Skin of body (tissue), 2 donors: ENCODE results near the gene SHANK3. TPM values are rescaled to one million over a fixed set of nuclear protein-coding genes. Genes with fewer than 3 reads are reported as not detected.
"Not testable (repeated sequence)": the region's sequence is repeated elsewhere in the genome, so short reads cannot be mapped to it uniquely, and the experiment has no call there.

ENCODE experiments used
- DNase-seq: peaks from one replicate; lab custom pipeline; 2025; lab: John Stamatoyannopoulos, UW
- total RNA-seq: library from RNA; depleted of rRNA; stranded (reverse); fragments of >200 nt; gene quantifications from one replicate; pipeline ENCODE4 v1.2.3, GENCODE V29; 2014

The SHANK3 gene
- total RNA-seq, result 7.2 TPM

GRCh38 chr22:50672471-50673230, at the start of gene SHANK3:
TSS of gene SHANK3 (plus strand) at chr22:50672823.
- DNase-seq, result no peak

DNA sequence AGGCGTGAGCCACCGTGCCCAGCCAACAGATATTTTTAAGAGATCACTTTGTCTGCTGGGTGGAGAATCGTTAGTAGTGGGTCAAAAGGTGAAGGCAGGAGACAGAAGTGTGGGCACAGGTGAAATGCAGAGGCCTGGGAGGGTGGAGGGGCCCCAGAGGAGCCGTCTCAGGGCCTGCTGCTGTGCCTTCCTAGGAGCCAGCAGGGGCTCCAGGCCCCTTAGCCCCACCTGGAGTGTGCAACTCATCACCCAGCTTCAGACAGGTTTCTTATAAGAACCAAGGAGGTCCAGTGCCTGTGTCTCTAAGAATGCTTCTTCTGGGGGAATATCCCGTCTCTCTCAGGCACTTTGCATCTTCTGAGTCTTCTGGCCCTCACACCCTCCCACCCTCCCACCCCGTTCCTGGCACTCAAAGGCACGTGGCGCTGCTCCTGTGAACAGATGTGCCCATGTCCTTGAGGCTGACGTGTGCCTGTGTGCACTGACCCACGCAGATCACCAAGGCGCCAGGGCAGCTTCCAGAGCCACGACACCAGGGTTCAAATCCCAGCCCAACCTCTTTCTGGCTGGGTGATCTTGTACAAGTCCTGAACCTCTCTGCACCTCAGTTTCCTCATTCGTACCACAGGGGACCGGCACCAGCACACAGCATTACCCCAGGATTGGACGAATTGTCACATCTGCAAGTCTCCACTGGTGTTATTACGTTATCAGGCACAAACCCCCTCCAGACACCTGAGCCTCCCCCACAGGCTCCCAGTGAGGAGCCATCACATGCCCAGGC, 48.1 kb upstream of the SHANK3 start:
- no peak for DNase-seq

DNA sequence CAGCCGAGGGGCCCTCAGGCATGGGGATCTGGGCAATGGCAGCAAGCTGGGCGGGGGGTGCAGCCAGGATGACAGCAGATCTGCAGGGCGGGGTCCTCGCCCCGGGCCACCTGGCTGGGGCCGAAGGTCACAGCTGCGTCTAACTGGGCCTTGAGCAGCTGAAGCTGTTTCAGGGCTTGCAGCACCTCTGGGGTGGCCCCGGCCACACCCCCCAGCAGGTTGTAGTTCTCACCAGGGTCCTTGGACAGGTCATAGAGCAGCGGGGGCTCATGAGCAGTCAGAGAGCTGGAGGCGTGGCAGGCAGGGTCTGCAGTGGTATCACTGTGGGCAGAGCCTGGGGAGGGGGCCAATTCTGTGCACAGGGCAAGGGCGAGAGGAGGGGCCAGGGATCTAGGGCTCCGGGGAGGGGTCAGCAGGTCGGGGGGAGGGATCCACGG, 47.5 kb upstream of the SHANK3 start:
- DNase-seq, result no peak

GRCh38 chr22:50625568-50626313, 46.9 kb upstream of the SHANK3 start:
- DNase-seq, result no peak

DNA sequence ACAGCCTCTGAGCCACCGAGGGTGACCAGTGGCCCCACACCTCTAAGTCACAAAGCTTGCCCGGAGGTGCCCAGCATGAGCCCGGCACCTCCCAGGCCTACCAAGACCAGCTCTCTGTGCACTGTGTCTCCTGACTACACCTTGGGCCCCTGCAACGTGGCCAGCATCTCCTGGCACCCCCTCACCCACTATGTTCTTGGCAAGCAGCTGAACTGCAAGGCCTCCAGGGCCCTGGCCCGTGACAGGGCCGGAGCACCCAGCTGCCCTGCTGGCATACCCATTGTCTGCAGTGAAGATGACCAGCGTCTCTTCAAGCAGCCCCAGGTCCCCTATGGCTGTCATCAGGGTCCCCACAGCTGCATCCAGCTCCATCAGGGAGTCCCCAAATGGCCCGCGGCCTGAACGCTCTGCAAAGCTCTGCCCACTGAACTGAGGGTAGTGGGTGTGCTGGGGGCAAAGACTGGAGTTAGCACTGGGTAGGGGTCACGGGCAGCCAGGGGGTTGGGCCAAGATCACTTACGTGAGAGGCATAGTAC, 46.2 kb upstream of the SHANK3 start:
- DNase-seq, result no peak

GRCh38 chr22:50626850-50627641, 45.6 kb upstream of the SHANK3 start:
- DNase-seq, result no peak

GRCh38 chr22:50627642-50628542, 44.7 kb upstream of the SHANK3 start, which contains the start of gene ARSA:
TSS of gene ARSA (minus strand) at chr22:50628152. CDS start at chr22:50627779, 373 bp downstream.
- peak; percentile 58 for DNase-seq

DNA sequence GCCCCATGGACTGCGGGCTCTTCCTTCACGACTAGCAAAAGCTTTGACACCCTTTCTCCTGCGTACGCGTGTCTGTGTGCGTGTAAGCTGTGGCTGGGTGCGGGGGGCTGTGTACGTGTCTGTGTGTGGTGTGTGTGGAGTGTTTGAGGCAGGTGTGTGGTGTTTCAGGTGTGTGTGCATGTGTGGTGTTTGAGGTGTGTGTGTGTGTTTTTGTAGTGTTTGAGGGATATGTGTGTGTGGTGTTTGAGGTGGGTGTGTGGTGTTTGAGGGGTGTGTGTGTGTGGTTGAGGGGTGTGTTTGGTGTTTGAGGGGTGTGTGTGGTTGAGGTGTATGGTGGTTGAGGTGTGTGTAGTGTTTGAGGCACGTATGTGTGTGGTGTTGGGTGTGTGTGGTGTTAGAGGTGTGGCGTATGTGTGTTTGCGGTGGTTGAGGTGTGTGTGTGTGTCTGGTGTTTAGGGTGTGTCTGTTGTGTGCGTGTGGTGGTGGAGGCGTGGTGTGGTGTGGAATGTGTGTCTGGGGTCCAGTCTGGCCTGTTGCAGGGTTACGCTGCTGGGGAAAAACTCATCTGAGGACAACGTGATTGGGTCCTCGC, 44.0 kb upstream of the SHANK3 start:
- no peak for DNase-seq

- no peak for DNase-seq
Measured at GRCh38 chr22:50630376-50630775, 42.2 kb upstream of the SHANK3 start.

DNA sequence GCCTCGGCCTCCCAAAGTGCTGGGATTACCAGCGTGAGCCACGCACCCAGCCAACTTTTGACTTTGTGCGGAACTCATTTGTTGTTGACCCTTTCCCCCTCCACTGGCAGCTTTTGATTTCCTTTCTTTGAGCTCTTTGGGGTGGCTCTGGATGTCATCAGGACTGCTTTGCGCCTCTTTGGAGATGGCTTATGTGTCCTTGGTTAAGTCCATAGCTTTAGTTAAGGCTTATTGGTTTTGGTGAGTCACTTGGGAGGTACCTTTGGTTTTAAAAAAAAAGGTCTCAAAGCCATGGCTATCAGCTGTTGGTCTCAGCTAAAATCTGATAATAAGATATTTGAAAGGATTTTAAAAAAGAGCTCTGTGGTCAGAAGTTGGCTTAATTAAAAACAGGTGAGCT, 39.5 kb upstream of the SHANK3 start:
- no peak for DNase-seq

GRCh38 chr22:50633771-50634170, 38.9 kb upstream of the SHANK3 start:
- DNase-seq, result no peak

DNA sequence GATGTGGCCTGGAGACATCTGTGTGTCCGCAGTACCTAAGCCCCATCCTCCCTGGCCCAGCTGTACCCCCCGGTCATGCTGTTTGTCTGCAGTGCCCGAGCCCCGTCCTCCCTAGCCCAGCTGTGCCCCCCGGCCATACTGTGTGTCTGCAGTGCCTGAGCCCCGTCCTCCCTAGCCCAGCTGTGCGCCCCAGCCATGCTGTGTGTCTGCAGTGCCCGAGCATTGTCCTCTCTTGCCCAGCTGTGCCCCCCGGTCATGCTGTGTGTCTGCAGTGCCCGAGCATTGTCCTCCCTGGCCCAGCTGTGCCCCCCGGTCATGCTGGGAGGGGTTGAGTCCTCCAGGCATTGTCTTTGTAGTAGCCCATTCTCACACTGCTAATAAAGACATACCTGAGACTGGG, 37.0 kb upstream of the SHANK3 start:
- DNase-seq, result no peak

DNA sequence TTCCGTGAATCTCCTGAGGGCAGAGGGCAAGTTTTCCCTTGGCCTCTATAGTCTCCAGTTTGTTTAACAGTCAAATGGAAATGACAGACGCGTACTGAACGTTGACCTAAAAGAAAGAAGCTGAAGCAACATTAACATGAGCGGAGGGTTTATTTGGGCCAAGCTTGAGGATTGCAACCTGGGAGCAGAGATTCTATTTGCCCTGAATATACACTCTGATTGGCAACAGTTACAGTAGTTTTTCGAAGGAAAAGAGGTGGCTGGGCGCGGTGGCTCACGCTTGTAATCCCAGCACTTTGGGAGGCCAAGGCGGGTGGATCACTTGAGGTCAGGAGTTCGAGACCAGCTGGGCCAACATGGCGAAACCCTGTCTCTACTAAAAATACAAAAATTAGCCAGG, 32.3 kb upstream of the SHANK3 start:
- DNase-seq, result not testable (repeated sequence)

DNA sequence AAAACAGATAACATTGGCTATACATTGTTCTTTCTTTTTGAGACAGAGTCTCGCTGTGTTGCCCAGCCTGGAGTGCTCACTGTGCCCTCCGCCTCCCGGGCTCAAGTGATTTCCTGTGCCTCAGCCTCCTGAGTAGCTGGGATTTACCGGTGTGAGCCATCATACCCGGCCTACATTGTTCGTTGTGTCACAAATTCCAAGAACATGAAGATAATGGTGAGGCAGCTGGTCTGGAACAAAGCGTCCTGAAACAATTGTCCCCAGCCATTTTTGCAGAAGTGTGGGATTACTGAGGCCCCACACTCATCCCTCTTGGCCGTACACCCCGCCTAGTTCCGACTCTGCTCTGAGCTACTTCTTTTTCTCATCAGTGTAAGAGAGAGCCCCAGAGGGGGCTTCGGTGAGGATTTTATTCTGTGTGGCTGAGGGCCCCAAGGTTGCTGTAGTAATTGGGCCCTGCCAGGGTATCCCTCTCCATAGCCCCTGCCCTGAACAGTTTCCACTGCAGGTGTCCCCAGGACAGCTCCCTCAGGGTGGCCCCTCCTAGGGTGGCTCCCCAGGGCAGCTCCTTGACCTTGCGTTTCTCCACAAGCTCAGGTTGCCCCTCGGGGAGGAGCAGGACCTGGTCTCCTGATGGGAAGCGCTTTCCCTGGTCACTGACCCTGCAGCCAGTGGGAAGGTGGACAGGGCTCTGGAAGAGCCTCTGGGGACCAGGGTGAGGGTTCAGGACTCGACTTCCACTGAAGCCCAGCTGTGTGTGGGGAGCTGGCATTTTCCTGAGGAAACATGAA, 31.6 kb upstream of the SHANK3 start:
- no peak for DNase-seq

DNA sequence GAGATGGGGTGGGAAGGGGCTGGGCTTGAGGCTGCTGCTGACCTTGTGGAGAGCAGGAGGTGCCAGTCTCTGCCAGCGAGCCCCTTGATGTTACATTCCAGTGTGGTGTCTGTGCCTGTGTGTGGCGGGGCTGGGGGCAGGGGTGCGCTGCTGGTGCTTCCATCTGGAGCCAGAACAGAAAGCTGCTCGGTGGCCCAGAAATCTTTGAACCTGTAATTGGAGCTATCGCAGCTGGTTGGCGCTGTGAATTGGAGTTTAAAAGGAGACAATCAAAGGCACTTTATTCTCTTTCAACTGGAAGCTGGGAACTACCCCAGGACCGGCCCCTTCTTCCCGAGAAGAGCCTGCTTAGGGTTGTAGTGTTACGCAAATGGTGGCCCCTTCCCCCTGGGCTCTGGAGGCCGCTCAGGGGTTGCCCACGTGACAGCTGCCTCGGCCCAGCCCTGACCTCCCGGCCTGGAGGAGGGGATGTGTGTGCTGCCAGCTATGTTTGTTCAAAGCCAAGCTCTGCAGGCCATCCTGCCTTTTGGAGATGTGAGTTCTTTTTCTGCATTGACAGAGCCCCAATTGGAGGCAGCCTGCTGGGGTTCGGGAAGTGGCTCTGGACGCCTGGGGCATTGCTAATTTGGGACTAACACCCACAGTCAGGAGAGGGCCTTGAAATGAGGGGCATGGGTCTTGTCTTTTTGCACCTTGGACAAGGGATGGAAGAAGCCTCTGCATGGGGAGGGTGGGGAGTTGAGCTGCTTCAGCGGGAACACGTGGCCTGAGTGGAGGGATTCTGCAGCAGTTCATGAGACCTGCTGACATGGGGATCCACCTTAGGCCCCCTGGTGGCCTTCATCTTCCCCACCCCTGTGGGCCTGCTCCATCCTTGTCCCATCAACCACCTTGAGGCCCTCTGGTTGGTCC, 30.7 kb upstream of the SHANK3 start:
- peak; percentile 48 for DNase-seq

DNA sequence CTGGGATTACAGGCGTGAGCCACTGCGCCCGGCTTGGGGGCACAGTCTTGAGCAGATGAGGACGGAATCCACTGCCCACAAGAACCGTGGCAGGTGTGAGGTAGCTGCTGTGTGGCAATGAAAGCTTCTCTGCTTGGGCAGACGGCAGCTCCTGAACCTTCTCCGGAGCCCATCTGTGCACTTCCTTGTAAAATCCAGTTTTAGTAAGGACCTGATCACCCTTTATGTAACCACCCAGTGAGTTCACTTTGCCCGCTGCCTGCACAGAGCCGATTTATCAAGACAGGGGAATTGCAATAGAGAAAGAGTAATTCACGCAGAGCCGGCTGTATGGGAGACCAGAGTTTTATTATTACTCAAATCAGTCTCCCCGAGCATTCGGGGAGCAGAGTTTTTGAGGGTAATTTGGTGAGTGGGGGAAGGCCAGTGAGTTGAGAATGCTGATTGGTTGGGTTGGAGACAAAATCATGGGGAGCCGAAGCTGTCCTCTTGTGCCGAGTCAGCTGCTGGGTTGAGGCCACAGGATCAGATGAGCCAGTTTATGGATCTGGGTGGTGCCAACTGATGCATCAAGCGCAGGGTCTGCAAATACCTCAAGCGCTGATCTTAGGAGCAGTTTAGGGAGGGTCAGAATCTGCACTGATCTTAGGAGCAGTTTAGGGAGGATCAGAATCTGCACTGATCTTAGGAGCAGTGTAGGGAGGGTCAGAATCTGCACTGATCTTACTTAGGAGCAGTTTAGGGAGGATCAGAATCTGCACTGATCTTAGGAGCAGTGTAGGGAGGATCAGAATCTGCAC, 29.4 kb upstream of the SHANK3 start:
- not testable (repeated sequence) for DNase-seq

- DNase-seq, result not testable (repeated sequence)
Measured at GRCh38 chr22:50643821-50644101, 28.9 kb upstream of the SHANK3 start.
